Karpas-422 (cell line): Measurements from ENCODE around the gene GLTPD2. TPM values are rescaled to one million over a fixed set of nuclear protein-coding genes. Genes with fewer than 3 reads are reported as not detected.

Experiments used
- DNase-seq: peaks from one replicate; pipeline ENCODE4 v3.0.0-alpha.2; 2015
- H2AFZ ChIP-seq: fragments of 200-600 bp; sonication (generic); 2 replicates; pipeline ENCODE4 v1.6.1; 2014; ENCODE audit warnings: antibody characterized with exemption, low read length, mixed read lengths
- H3K27ac ChIP-seq: fragments of 200-600 bp; sonication (generic); 2 replicates; pipeline ENCODE4 v1.5.1; 2014; ENCODE audit warnings: mild to moderate bottlenecking, low read length, moderate library complexity
- H3K27me3 ChIP-seq: fragments of 200-600 bp; sonication (generic); 2 replicates; pipeline ENCODE4 v1.6.1; 2014; ENCODE audit warnings: low read length, mixed read lengths
- H3K36me3 ChIP-seq: fragments of 200-600 bp; sonication (generic); 2 replicates; pipeline ENCODE4 v1.6.1; 2014; ENCODE audit warnings: low read length, mixed read lengths; ENCODE audit not compliant: insufficient read depth
- H3K4me1 ChIP-seq: fragments of 200-600 bp; sonication (generic); 2 replicates; pipeline ENCODE4 v1.6.1; 2014; ENCODE audit warnings: mild to moderate bottlenecking, low read length, mixed read lengths
- H3K4me2 ChIP-seq: fragments of 200-600 bp; sonication (generic); 2 replicates; pipeline ENCODE4 v1.6.1; 2014; ENCODE audit warnings: low read length, low read depth, mild to moderate bottlenecking; ENCODE audit not compliant: poor library complexity, severe bottlenecking
- H3K4me3 ChIP-seq: fragments of 200-600 bp; sonication (generic); 2 replicates; pipeline ENCODE4 v1.5.1; 2014; ENCODE audit warnings: mild to moderate bottlenecking, antibody characterized with exemption, low read length, mixed read lengths
- H3K79me2 ChIP-seq: fragments of 200-600 bp; sonication (generic); 2 replicates; pipeline ENCODE4 v1.6.1; 2014; ENCODE audit warnings: mild to moderate bottlenecking, low read length, mixed read lengths
- H3K9ac ChIP-seq: fragments of 200-600 bp; sonication (generic); 2 replicates; pipeline ENCODE4 v1.6.0; 2014; ENCODE audit warnings: low read length
- H3K9me2 ChIP-seq: fragments of 200-600 bp; sonication (generic), shearing (Covaris generic); replicated peaks from 2 replicates; pipeline ENCODE4 v1.6.0; 2014; ENCODE audit warnings: mild to moderate bottlenecking, low read length, moderate library complexity; ENCODE audit not compliant: insufficient read depth
- H3K9me3 ChIP-seq: fragments of 300-700, 200-600 bp; sonication (generic); 2 replicates; pipeline ENCODE4 v1.6.1; 2014; ENCODE audit warnings: low read length, mixed read lengths
- H4K20me1 ChIP-seq: fragments of 200-600 bp; sonication (generic); 2 replicates; pipeline ENCODE4 v1.6.1; 2014; ENCODE audit warnings: mild to moderate bottlenecking, antibody characterized with exemption, low read length, low read depth; ENCODE audit not compliant: insufficient read depth
- total RNA-seq: library from RNA; depleted of rRNA; stranded (reverse); fragments of >200 nt; shearing (Covaris generic); gene quantifications from 2 replicates; pipeline ENCODE4 v1.2.3, GENCODE V29; 2014; ENCODE audit warnings: low replicate concordance

The GLTPD2 gene
- total RNA-seq, 1 experiment from 2014 or later: not detected

GRCh38 chr17:4806777-4807604, 18.2 kb downstream of the GLTPD2 start, which contains the start of gene PLD2:
Gene PLD2, plus strand, starts transcription at chr17:4807152. Its CDS starts 621 bp downstream, at chr17:4807773.
- H2AFZ ChIP-seq: peak within 1 kb of the TSS; percentile 84
- no peaks in the 10 kb centered on the region for H4K20me1 ChIP-seq
- H3K27me3 ChIP-seq: no peaks in the 10 kb centered on the region
- H3K4me3 ChIP-seq: peak within 1 kb of the TSS; percentile 83
- H3K9ac ChIP-seq: peak within 1 kb of the TSS; percentile 89
- H3K79me2 ChIP-seq: no peaks in the 10 kb centered on the region
- H3K36me3 ChIP-seq: no peaks in the 10 kb centered on the region
- H3K9me3 ChIP-seq: no peaks in the 10 kb centered on the region
- peak; percentile 95 for DNase-seq
- H3K27ac ChIP-seq: no peak within 1 kb of the TSS
- peaks cover 11% of the 10 kb centered on the region for H3K4me1 ChIP-seq
- no peaks in the 10 kb centered on the region for H3K9me2 ChIP-seq
- peak within 1 kb of the TSS; percentile 80 for H3K4me2 ChIP-seq

DNA sequence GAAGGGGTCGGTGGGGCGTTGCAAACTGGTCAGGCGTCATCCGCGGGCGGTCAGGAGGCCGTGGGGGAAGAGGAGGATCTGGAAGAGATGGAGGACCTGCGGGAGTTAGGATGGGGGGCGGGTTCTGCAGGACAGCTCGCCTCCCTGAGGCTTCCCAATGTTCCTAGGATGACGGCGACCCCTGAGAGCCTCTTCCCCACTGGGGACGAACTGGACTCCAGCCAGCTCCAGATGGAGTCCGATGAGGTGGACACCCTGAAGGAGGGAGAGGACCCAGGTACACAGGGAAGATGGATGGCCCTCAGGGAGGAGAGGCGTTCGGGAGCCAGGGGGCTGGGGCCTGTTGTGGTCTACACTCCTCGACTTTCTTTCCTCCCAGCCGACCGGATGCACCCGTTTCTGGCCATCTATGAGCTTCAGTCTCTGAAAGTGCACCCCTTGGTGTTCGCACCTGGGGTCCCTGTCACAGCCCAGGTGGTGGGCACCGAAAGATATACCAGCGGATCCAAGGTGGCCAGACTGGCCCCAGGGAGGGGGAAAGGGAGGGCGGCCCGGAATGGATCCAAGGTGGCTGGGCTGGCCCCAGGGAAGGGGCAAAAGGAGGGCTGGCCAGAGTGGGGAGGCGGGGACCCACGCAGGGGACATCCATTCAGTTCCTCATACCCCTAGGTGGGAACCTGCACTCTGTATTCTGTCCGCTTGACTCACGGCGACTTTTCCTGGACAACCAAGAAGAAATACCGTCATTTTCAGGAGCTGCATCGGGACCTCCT, 19.0 kb downstream of the GLTPD2 start:
- Histone ChIP-seq H4K20me1 (no peaks in the 10 kb centered on the region), H3K4me1 (peaks cover 11% of the 10 kb centered on the region), H3K4me3 (peak overlapping the region; percentile 83), H3K79me2 (no peaks in the 10 kb centered on the region), H3K4me2 (peak overlapping the region; percentile 80), H3K9ac (peak overlapping the region; percentile 89), H3K9me3 (no peaks in the 10 kb centered on the region), H3K27ac (no peak overlapping the region), H3K9me2 (no peaks in the 10 kb centered on the region), H3K27me3 (no peaks in the 10 kb centered on the region), H2AFZ (no peak overlapping the region), H3K36me3 (no peaks in the 10 kb centered on the region)
- no peak for DNase-seq

- no peaks in the 10 kb centered on the region for H3K9me2 ChIP-seq
- DNase-seq: no peak
- H2AFZ ChIP-seq: no peak overlapping the region
- no peak overlapping the region for H3K4me2 ChIP-seq
- no peaks in the 10 kb centered on the region for H3K9me3 ChIP-seq
- no peaks in the 10 kb centered on the region for H3K36me3 ChIP-seq
- H3K27me3 ChIP-seq: no peaks in the 10 kb centered on the region
- no peak overlapping the region for H3K9ac ChIP-seq
- H3K4me3 ChIP-seq: no peak overlapping the region
- H3K27ac ChIP-seq: no peak overlapping the region
- no peaks in the 10 kb centered on the region for H4K20me1 ChIP-seq
- peaks cover 11% of the 10 kb centered on the region for H3K4me1 ChIP-seq
- H3K79me2 ChIP-seq: no peaks in the 10 kb centered on the region
Observed at GRCh38 chr17:4808378-4808767, 19.6 kb downstream of the GLTPD2 start.

GRCh38 chr17:4810696-4811290, 22.0 kb downstream of the GLTPD2 start:
- H3K27me3 ChIP-seq: no peaks in the 10 kb centered on the region
- no peaks in the 10 kb centered on the region for H3K79me2 ChIP-seq
- H3K4me2 ChIP-seq: no peak overlapping the region

DNA sequence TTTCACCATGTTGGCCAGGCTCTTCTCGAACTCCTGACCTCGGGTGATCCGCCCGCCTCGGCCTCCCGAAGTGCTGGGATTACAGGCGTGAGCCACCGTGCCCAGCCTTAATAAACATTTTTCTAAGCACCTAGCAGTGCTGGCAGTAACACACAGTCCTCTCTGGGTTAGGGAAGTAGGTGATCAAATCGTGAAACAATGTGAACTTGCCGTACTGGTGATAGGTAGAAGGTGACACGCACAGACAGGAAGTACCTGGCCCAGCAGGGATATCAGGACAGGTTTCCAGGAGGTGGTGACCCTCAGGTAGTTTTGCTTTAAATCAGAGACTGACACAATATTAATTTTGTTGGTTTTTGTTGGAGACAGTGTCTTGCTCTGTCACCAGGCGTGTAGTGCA, 22.7 kb downstream of the GLTPD2 start:
- Histone ChIP-seq H4K20me1 (no peaks in the 10 kb centered on the region), H3K9ac (no peak overlapping the region), H3K36me3 (no peaks in the 10 kb centered on the region), H3K9me3 (no peaks in the 10 kb centered on the region), H2AFZ (no peak overlapping the region), H3K27ac (no peak overlapping the region), H3K4me2 (no peak overlapping the region), H3K9me2 (no peaks in the 10 kb centered on the region), H3K4me3 (no peak overlapping the region), H3K27me3 (no peaks in the 10 kb centered on the region), H3K4me1 (peaks cover 5% of the 10 kb centered on the region), H3K79me2 (no peaks in the 10 kb centered on the region)
- DNase-seq: no peak

More at GRCh38 chr17:4810696-4811290, 22.0 kb downstream of the GLTPD2 start:
- DNase-seq: no peak
- no peak overlapping the region for H2AFZ ChIP-seq
- peaks cover 11% of the 10 kb centered on the region for H3K4me1 ChIP-seq
- no peaks in the 10 kb centered on the region for H3K36me3 ChIP-seq
- H3K4me3 ChIP-seq: no peak overlapping the region
- H4K20me1 ChIP-seq: no peaks in the 10 kb centered on the region
- no peak overlapping the region for H3K27ac ChIP-seq
- H3K9me2 ChIP-seq: no peaks in the 10 kb centered on the region
- no peak overlapping the region for H3K9ac ChIP-seq
- no peaks in the 10 kb centered on the region for H3K9me3 ChIP-seq

- Histone ChIP-seq H2AFZ (no peak overlapping the region), H3K27me3 (no peaks in the 10 kb centered on the region), H3K4me2 (no peak overlapping the region), H3K9me2 (no peaks in the 10 kb centered on the region), H3K9me3 (no peaks in the 10 kb centered on the region), H4K20me1 (no peaks in the 10 kb centered on the region), H3K36me3 (no peaks in the 10 kb centered on the region), H3K4me3 (no peak overlapping the region), H3K79me2 (no peaks in the 10 kb centered on the region), H3K4me1 (peaks cover 4% of the 10 kb centered on the region), H3K9ac (no peak overlapping the region), H3K27ac (no peak overlapping the region)
- DNase-seq: no peak
Observed at GRCh38 chr17:4812690-4813089, 23.9 kb downstream of the GLTPD2 start.

DNA sequence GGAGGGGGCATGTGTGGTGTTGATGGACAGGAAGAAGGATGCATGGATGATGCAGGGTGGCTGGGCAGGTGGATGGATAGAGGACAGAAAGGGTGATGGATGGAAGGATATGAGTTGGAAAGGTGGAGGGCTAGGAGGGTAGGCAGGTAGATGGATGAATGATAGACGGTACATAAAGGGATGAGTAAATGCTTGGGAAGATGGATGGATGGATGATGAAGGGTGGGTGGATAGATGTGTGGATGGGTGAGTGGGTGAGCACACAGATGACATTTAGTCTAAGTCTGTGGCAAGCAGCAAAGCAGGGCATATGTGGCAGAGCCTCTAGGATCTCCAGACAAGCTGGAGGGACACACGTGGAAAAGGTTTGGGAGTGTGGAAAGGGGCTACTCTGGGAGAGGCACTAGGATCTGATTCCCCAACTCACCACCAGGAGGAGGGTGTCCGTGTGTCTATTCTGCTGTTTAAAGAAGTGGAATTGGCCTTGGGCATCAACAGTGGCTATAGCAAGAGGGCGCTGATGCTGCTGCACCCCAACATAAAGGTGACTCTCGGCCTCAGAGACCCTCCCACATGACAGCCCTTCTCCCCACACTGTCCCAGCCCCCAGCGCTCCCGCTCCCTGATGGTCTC, 26.4 kb downstream of the GLTPD2 start:
- Histone ChIP-seq H4K20me1 (no peaks in the 10 kb centered on the region), H3K9ac (no peak overlapping the region), H3K4me3 (no peak overlapping the region), H3K9me3 (no peaks in the 10 kb centered on the region), H3K36me3 (no peaks in the 10 kb centered on the region), H2AFZ (no peak overlapping the region), H3K9me2 (no peaks in the 10 kb centered on the region), H3K4me1 (no peaks in the 10 kb centered on the region), H3K4me2 (no peak overlapping the region), H3K27ac (no peak overlapping the region), H3K27me3 (no peaks in the 10 kb centered on the region), H3K79me2 (no peaks in the 10 kb centered on the region)
- no peak for DNase-seq

GRCh38 chr17:4816826-4817225, 28.1 kb downstream of the GLTPD2 start:
- Histone ChIP-seq H3K9me2 (no peaks in the 10 kb centered on the region), H3K9ac (no peak overlapping the region), H3K4me3 (no peak overlapping the region), H3K9me3 (no peaks in the 10 kb centered on the region), H3K79me2 (no peaks in the 10 kb centered on the region), H2AFZ (no peak overlapping the region), H3K4me2 (no peak overlapping the region), H4K20me1 (no peaks in the 10 kb centered on the region), H3K4me1 (no peaks in the 10 kb centered on the region), H3K27me3 (no peaks in the 10 kb centered on the region), H3K27ac (no peak overlapping the region), H3K36me3 (no peaks in the 10 kb centered on the region)
- DNase-seq: no peak
